ENCODE data around the gene YIPF4.
"Not testable (repeated sequence)": the region's sequence is repeated elsewhere in the genome, so short reads cannot be mapped to it uniquely, and the experiment has no call there.

The YIPF4 gene

DNA sequence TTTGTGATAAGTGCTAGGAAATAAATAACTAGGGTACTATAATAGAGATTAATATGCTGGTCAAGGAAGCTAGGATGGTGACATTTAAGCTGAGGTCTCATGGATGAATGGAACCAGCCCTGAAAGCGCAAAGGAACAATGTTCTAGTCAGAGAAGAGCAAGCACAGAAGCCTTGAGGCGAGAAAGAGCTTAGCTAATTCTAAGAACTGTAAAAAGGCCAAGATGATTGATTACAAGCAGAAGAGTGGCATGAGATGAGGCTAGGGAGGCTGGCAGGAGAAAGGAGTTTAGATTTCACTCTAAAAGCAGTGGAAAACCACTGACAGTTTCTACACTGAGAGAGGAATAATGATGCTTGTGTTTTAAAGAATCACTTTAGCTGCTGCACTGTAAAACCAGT, 3.4 kb upstream of the YIPF4 start:
- Histone ChIP-seq H3K27me3 (no peaks in the 10 kb centered on the region), H3K9ac (no peak overlapping the region), H3K36me3 (peaks cover 0 to 3% (median 0%) of the 10 kb centered on the region in 11 experiments; a peak in 1 of 22 replicates), H3K27ac (no peak overlapping the region), H3K4me1 (peaks cover 7 to 24% (median 13%) of the 10 kb centered on the region in 10 experiments; a peak in 18 of 20 replicates), H3K9me3 (replicated peaks in 1 of 11) (no peaks in the 10 kb centered on the region), H3K4me3 (no peak overlapping the region), H4K20me1 (peaks cover 0 to 6% (median 0%) of the 10 kb centered on the region in 11 experiments; a peak in 3 of 22 replicates), H3K4me2 (no peak overlapping the region)
- no peak for TF ChIP-seq Cebpa-rat (IDR thresholded peaks at IDR 0.05)

DNA sequence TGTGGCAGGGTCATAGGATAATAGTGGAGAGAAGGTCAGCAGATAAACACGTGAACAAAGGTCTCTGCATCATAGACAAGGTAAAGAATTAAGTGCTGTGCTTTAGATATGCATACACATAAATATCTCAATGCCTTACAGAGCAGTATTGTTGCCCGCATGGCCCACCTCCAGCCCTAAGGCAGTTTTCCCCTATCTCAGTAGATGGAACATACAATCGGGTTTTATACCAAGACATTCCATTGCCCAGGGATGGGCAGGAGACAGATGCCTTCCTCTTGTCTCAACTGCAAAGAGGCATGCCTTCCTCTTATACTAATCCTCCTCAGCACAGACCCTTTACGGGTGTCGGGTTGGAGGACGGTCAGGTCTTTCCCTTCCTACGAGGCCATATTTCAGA, 1.9 kb upstream of the YIPF4 start:
- not testable (repeated sequence) for H4K20me1 ChIP-seq; H3K9ac ChIP-seq; H3K4me2 ChIP-seq; H3K27ac ChIP-seq; H3K9me3 ChIP-seq (replicated peaks in 1 of 11); H3K4me3 ChIP-seq; H3K27me3 ChIP-seq
- Histone ChIP-seq H3K36me3 (peaks cover 2 to 18% (median 7%) of the 10 kb centered on the region in 11 experiments; a peak in 15 of 22 replicates), H3K4me1 (peaks cover 10 to 37% (median 18%) of the 10 kb centered on the region in 10 experiments; a peak in 18 of 20 replicates)

DNA sequence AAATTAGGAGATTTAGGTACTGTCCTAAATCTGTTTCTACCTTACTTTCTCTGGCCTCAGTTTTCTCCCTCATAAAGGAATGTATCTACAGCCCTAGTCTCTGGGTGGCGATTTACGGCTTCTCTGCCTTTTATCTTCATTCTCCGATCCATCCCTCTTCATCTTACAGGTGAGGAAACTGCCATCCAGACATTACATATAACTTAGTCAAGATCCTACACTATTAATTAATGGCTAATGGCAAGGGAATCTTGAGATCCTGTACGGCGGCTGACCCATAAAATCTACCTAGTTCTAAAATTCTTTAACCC, 386 bp upstream of the YIPF4 start:
- Histone ChIP-seq H3K4me1 (peaks cover 10 to 39% (median 18%) of the 10 kb centered on the region in 10 experiments; a peak in 18 of 20 replicates), H3K9ac (peak overlapping the region; percentile 90 to 98 (median 97)), H3K27me3 (no peaks in the 10 kb centered on the region), H4K20me1 (peaks cover 0 to 16% (median 10%) of the 10 kb centered on the region in 11 experiments; a peak in 11 of 22 replicates), H3K4me3 (peak overlapping the region; percentile 74 to 98 (median 90)), H3K4me2 (peak overlapping the region; percentile 59 to 95 (median 79)), H3K27ac (peak overlapping the region; percentile 89 to 97 (median 95)), H3K9me3 (replicated peaks in 1 of 11) (no peaks in the 10 kb centered on the region), H3K36me3 (peaks cover 17 to 34% (median 22%) of the 10 kb centered on the region in 11 experiments)
- TF ChIP-seq Cebpa-rat (IDR thresholded peaks at IDR 0.05) = no peak

DNA sequence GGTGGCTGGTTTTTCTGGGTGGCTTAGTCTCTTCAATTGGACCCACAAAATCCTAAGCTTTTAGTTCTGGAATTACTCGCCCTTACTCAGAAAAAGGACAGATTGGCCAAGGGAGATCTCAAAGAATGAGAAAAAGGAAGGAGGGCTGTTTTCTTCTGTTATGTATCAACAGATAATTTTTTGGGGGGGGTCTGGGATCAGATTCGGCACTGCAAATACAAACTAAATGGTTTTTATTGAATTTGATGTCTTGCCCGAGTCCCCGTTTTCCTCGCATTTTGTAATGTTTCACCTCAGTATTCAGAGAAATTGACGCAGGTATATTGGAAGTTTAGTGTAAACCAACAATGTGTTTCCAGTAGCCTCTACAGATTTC, 762 bp downstream of the YIPF4 start:
- Histone ChIP-seq H3K4me3 (peak overlapping the region; percentile 74 to 98 (median 90)), H3K4me2 (peak overlapping the region; percentile 75 to 95 (median 86)), H3K27ac (peak overlapping the region; percentile 89 to 97 (median 95)), H3K36me3 (peaks cover 28 to 45% (median 34%) of the 10 kb centered on the region in 11 experiments), H3K4me1 (peaks cover 10 to 41% (median 18%) of the 10 kb centered on the region in 10 experiments; a peak in 18 of 20 replicates), H3K9me3 (replicated peaks in 1 of 11) (no peaks in the 10 kb centered on the region), H4K20me1 (peaks cover 3 to 21% (median 10%) of the 10 kb centered on the region in 11 experiments; a peak in 11 of 22 replicates), H3K9ac (peak overlapping the region; percentile 90 to 98 (median 97)), H3K27me3 (no peaks in the 10 kb centered on the region)
- TF ChIP-seq Cebpa-rat (IDR thresholded peaks at IDR 0.05) = no peak

DNA sequence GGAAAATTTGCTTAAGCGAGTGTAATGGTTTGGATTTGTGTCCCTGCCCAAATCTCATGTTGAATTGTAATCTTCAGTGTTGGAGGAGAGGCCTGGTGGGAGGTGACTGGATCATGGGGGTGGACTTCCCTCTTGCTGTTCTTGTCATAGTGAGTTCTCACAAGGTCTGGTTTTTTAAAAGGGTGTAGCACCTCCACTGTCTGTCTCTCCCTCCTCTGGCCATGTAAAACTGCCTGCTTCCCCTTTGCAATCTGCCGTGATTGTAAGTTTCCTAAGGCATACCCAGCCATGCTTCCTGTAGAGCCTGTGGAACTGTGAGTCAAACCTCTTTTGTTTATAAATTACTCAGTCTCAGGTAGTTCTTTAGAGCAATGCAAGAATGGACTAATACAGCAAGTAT, 6.6 kb downstream of the YIPF4 start:
- Histone ChIP-seq H3K36me3 (peaks cover 33 to 95% (median 68%) of the 10 kb centered on the region in 11 experiments), H3K27ac (peak overlapping the region in 3 of 11 experiments; percentile 20 to 52 (median 37); a peak in 4 of 22 replicates), H3K4me1 (peaks cover 0 to 82% (median 16%) of the 10 kb centered on the region in 10 experiments; a peak in 16 of 20 replicates), H3K4me2 (peak overlapping the region in 3 of 11 experiments; percentile 34 to 78 (median 65); a peak in 6 of 22 replicates), H4K20me1 (peaks cover 17 to 78% (median 34%) of the 10 kb centered on the region in 11 experiments; a peak in 15 of 22 replicates), H3K9ac (peak overlapping the region in 3 of 11 experiments; percentile 1 to 42 (median 35); a peak in 3 of 22 replicates), H3K9me3 (replicated peaks in 1 of 11) (no peaks in the 10 kb centered on the region), H3K27me3 (no peaks in the 10 kb centered on the region), H3K4me3 (peak overlapping the region in 1 of 10 experiments; percentile 0; a peak in 1 of 20 replicates)
- TF ChIP-seq Cebpa-rat (IDR thresholded peaks at IDR 0.05) = no peak

DNA sequence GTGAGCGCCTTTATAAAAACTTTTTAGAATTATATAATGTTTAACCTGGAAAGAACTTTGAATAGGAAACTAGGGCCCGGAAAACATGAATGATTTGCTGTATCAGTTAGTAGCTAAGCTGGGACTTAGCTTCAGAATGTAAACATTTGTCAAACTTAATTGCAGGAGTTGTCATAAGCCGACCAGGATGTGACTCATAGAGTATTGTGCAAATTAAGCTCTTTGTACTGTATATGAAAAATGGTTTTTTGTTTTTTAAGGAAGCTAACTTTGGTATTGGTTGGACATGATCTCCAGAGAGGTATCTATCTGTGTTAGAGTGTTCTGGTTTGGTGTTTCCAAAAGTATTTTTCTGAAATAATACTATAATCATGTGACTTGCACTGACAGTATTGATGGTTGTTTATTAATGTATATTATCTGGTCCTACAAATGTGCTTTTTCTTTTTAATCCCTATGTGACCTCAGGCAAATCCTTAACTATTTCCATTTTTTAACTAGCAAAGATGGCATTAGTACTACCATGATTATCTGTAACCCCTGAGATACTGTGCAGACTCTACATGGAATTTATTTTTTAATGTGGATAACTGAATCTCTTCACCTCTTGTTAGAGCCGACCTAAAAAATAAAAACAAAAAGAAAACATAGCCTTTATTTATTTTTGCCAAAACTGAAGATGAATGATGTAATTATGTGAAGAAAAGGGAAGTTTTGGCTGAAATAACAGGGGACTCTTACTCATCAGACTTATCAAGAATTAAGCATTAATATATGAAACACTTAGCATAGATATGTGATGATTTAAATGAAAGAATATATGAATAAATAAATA, 11.7 kb downstream of the YIPF4 start:
- H3K4me1 ChIP-seq = peaks cover 0 to 65% (median 17%) of the 10 kb centered on the region in 10 experiments; a peak in 14 of 20 replicates
- peak overlapping the region in 5 of 11 experiments; percentile 21 to 67 (median 23); a peak in 7 of 22 replicates for H3K9ac ChIP-seq
- H4K20me1 ChIP-seq = peaks cover 4 to 50% (median 21%) of the 10 kb centered on the region in 11 experiments; a peak in 14 of 22 replicates
- H3K9me3 ChIP-seq (replicated peaks in 1 of 11) = peaks cover 0 to 32% (median 25%) of the 10 kb centered on the region in 11 experiments; a peak in 20 of 22 replicates
- peaks cover 25 to 88% (median 57%) of the 10 kb centered on the region in 11 experiments; a peak in 21 of 22 replicates for H3K36me3 ChIP-seq
- H3K27ac ChIP-seq = peak overlapping the region in 7 of 11 experiments; percentile 39 to 86 (median 72); a peak in 14 of 22 replicates
- no peaks in the 10 kb centered on the region for H3K27me3 ChIP-seq
- H3K4me3 ChIP-seq = no peak overlapping the region
- no peak for TF ChIP-seq Cebpa-rat (IDR thresholded peaks at IDR 0.05)
- H3K4me2 ChIP-seq = peak overlapping the region in 8 of 11 experiments; percentile 5 to 82 (median 59); a peak in 14 of 22 replicates

DNA sequence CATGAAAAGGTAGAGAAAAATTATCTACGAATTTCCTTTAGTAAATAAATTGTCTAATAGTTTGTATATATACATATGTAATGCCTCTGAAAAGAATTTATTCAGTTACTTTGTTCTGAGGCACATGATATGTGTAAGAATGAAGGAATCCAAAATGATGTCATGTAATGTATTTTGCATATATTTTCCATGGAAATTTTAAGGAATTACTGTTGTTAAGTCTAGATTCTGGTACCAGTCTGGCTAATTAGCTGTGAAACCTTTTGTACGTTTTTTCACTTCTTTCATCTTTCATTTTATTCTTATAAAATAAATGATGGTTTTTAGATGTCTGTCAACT, 12.3 kb downstream of the YIPF4 start:
- Histone ChIP-seq H3K36me3 (peaks cover 27 to 87% (median 53%) of the 10 kb centered on the region in 11 experiments; a peak in 21 of 22 replicates), H3K9ac (peak overlapping the region in 2 of 11 experiments; percentile 5 to 12; a peak in 2 of 22 replicates), H3K9me3 (replicated peaks in 1 of 11) (peaks cover 0 to 33% (median 25%) of the 10 kb centered on the region in 11 experiments; a peak in 20 of 22 replicates), H3K4me1 (peaks cover 0 to 59% (median 16%) of the 10 kb centered on the region in 10 experiments; a peak in 14 of 20 replicates), H4K20me1 (peaks cover 0 to 44% (median 15%) of the 10 kb centered on the region in 11 experiments; a peak in 11 of 22 replicates), H3K4me3 (no peak overlapping the region), H3K4me2 (peak overlapping the region in 4 of 11 experiments; percentile 15 to 82 (median 70); a peak in 4 of 22 replicates), H3K27ac (peak overlapping the region in 4 of 11 experiments; percentile 67 to 86 (median 81); a peak in 8 of 22 replicates), H3K27me3 (no peaks in the 10 kb centered on the region)
- TF ChIP-seq Cebpa-rat (IDR thresholded peaks at IDR 0.05) = no peak

DNA sequence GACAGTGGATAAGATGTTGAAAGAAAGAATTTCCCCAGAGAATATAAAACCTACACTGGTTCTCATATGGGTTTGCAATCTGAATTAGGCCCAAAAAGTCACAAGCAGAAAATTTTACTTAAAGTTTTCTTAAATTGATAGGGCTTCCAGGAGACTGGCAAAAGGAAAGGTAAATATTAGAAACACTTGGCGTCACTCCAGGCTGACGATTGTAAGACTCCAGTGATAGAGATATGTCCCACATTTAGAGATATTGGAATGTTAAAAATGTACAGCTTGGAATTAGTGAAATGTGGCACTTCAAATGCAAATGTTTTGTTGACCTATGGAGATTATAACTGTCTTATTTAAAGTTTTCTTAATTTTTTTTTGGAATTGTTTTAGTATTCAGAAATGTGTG, 14.0 kb downstream of the YIPF4 start:
- Histone ChIP-seq H3K27me3 (no peaks in the 10 kb centered on the region), H3K4me2 (no peak overlapping the region), H3K9me3 (replicated peaks in 1 of 11) (peaks cover 0 to 40% (median 28%) of the 10 kb centered on the region in 11 experiments; a peak in 20 of 22 replicates)

DNA sequence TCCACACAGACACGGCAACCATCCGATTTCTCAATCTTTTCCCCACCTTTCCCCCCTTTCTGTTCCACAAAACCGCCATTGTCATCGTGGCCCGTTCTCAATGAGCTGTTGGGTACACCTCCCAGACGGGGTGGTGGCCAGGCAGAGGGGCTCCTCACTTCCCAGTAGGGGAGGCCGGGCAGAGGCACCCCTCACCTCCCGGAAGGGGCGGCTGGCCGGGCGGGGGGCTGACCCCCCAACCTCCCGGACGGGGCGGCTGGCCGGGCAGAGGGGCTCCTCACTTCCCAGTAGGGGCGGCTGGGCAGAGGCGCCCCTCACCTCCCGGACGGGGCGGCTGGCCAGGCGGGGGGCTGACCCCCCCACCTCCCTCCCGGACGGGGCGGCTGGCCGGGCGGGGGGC, 15.8 kb downstream of the YIPF4 start:
- Histone ChIP-seq H3K4me1 (peaks cover 0 to 29% (median 12%) of the 10 kb centered on the region in 10 experiments; a peak in 14 of 20 replicates), H3K9me3 (replicated peaks in 1 of 11) (peaks cover 0 to 40% (median 28%) of the 10 kb centered on the region in 11 experiments; a peak in 20 of 22 replicates), H4K20me1 (peaks cover 0 to 11% (median 3%) of the 10 kb centered on the region in 11 experiments; a peak in 8 of 22 replicates), H3K36me3 (peaks cover 51 to 87% (median 65%) of the 10 kb centered on the region in 11 experiments)
- H3K27me3 ChIP-seq, H3K4me2 ChIP-seq, H3K4me3 ChIP-seq, H3K27ac ChIP-seq, H3K9ac ChIP-seq: not testable (repeated sequence)

More for the DNA sequence above, 14.0 kb downstream of the YIPF4 start:
- Histone ChIP-seq H3K27ac (no peak overlapping the region), H3K4me3 (no peak overlapping the region), H3K4me1 (peaks cover 0 to 47% (median 16%) of the 10 kb centered on the region in 10 experiments; a peak in 14 of 20 replicates), H3K36me3 (peaks cover 40 to 87% (median 54%) of the 10 kb centered on the region in 11 experiments), H3K9ac (no peak overlapping the region), H4K20me1 (peaks cover 0 to 29% (median 15%) of the 10 kb centered on the region in 11 experiments; a peak in 11 of 22 replicates)
- TF ChIP-seq Cebpa-rat (IDR thresholded peaks at IDR 0.05) = no peak

DNA sequence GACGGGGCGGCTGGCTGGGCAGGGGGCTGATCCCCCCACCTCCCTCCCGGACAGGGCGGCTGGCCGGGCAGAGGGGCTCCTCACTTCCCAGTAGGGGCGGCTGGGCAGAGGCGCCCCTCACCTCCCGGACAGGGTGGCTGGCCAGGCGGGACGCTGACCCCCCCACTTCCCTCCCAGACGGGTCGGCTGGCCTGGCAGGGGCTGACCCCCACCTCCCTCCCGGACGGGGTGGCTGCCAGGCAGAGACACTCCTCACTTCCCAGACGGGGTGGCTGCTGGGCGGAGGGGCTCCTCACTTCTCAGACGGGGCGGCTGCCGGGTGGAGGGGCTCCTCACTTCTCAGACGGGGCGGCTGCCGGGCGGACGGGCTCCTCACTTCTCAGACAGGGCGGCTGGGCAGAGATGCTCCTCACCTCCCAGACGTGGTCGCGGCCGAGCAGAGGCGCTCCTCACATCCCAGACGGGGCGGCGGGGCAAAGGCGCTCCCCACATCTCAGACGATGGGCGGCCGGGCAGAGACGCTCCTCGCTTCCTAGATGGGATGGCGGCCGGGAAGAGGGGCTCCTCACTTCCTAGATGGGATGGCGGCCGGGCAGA, 16.4 kb downstream of the YIPF4 start:
- not testable (repeated sequence) for H3K27ac ChIP-seq, H3K4me3 ChIP-seq, H3K4me2 ChIP-seq, H3K9ac ChIP-seq, H3K27me3 ChIP-seq, H4K20me1 ChIP-seq
- Histone ChIP-seq H3K9me3 (replicated peaks in 1 of 11) (peaks cover 0 to 40% (median 28%) of the 10 kb centered on the region in 11 experiments; a peak in 20 of 22 replicates), H3K36me3 (peaks cover 56 to 89% (median 71%) of the 10 kb centered on the region in 11 experiments), H3K4me1 (peaks cover 0 to 23% (median 6%) of the 10 kb centered on the region in 10 experiments; a peak in 13 of 20 replicates)
